Vagina (tissue), 2 donors: ENCODE data around the gene HABP2. TPM values are rescaled to one million over a fixed set of nuclear protein-coding genes. Genes with fewer than 3 reads are reported as not detected.

Experiments used
- DNase-seq, 2 donors: peaks; one replicate each; pipeline ENCODE4 v3.0.0-alpha.2; 2017; ENCODE audit errors: extremely low spot score in 2 of 2
- H3K27ac ChIP-seq: fragments of 200-600 bp; sonication (generic); one replicate; pipeline ENCODE4 v1.5.1; 2019
- H3K27me3 ChIP-seq: fragments of 200-600 bp; sonication (generic); one replicate; pipeline ENCODE4 v1.5.1; 2019
- H3K36me3 ChIP-seq, 2 donors: fragments of 200-600 bp; sonication (generic); one replicate each; pipeline ENCODE4 v1.5.1; 2017 to 2019
- H3K4me1 ChIP-seq: fragments of 200-600 bp; sonication (generic); one replicate; pipeline ENCODE4 v1.5.1; 2019
- H3K4me3 ChIP-seq, 2 donors: fragments of 200-600 bp; sonication (generic); 1 replicate in 1 of 2; 2 replicates in 1 of 2; pipeline ENCODE4 v1.5.1; 2016 to 2019
- H3K9me3 ChIP-seq: fragments of 200-600 bp; sonication (generic); one replicate; pipeline ENCODE4 v1.5.1; 2019
- CTCF ChIP-seq, 3 experiments: fragments of 450-650 bp in 2 of 3; fragments of 200-600 bp in 1 of 3; sonication (generic) in 1 of 3; IDR thresholded peaks; one replicate each; pipeline ENCODE4 v1.5.1; 2017 to 2019; ENCODE audit warnings: antibody characterized with exemption in 3 of 3, mild to moderate bottlenecking in 2 of 3, moderate library complexity in 2 of 3
- POLR2A ChIP-seq, 2 donors: fragments of 450-650 bp; IDR thresholded peaks; one replicate each; pipeline ENCODE4 v1.6.1; 2017; ENCODE audit warnings: antibody characterized with exemption in 2 of 2, mild to moderate bottlenecking in 2 of 2, moderate library complexity in 2 of 2
- POLR2AphosphoS5 ChIP-seq, 2 donors: sonication (generic); formaldehyde crosslinking; IDR thresholded peaks; one replicate each; pipeline ENCODE4 v1.9.0; 2017; ENCODE audit warnings: antibody characterized with exemption in 2 of 2, mild to moderate bottlenecking in 2 of 2, low read depth in 1 of 2; ENCODE audit not compliant: insufficient read depth in 1 of 2
- intact Hi-C: fragments of 100-400 bp; cut with DNase I; formaldehyde crosslinking; loops from one replicate; pipeline ENCODE4 v1.15.1; 2023
- total RNA-seq: library from RNA; depleted of rRNA; stranded (reverse); fragments of >200 nt; gene quantifications from one replicate; pipeline ENCODE4 v1.2.3, GENCODE V29; 2016

The HABP2 gene
- total RNA-seq, 1 donor from 2014 or later: not detected

GRCh38 chr10:113592380-113592779 is 39.5 kb downstream of the HABP2 start:
- TF ChIP-seq CTCF (IDR thresholded peaks at IDR 0.05) (no peak), POLR2A (IDR thresholded peaks at IDR 0.05) (no peak), POLR2AphosphoS5 (IDR thresholded peaks at IDR 0.05; ENCODE audit: insufficient read depth in 1 of 2, low read depth in 1 of 2) (no peak)
- no peaks in the 10 kb centered on the region for H3K4me1 ChIP-seq
- no peak overlapping the region for H3K27ac ChIP-seq
- H3K9me3 ChIP-seq: no peaks in the 10 kb centered on the region
- intact Hi-C loops: no loop called here
- H3K27me3 ChIP-seq: no peaks in the 10 kb centered on the region
- DNase-seq: no peak
- no peaks in the 10 kb centered on the region for H3K36me3 ChIP-seq
- H3K4me3 ChIP-seq: no peak overlapping the region

- H3K9me3 ChIP-seq: no peaks in the 10 kb centered on the region
- H3K4me1 ChIP-seq: no peaks in the 10 kb centered on the region
- intact Hi-C loops: no loop called here
- DNase-seq: no peak
- H3K4me3 ChIP-seq: no peak overlapping the region
- H3K36me3 ChIP-seq: no peaks in the 10 kb centered on the region
- TF ChIP-seq POLR2A (IDR thresholded peaks at IDR 0.05): no peak
- H3K27me3 ChIP-seq: no peaks in the 10 kb centered on the region
- H3K27ac ChIP-seq: no peak overlapping the region
Measured at GRCh38 chr10:113594652-113595051, 41.8 kb downstream of the HABP2 start.

- no peak for DNase-seq
- intact Hi-C loops: no loop called here
- Histone ChIP-seq H3K36me3 (no peaks in the 10 kb centered on the region), H3K27ac (no peak overlapping the region), H3K27me3 (no peaks in the 10 kb centered on the region), H3K9me3 (no peaks in the 10 kb centered on the region), H3K4me1 (no peaks in the 10 kb centered on the region), H3K4me3 (no peak overlapping the region)
- no peak for TF ChIP-seq POLR2A (IDR thresholded peaks at IDR 0.05)
- no peak for TF ChIP-seq CTCF (IDR thresholded peaks at IDR 0.05)
- no peak for TF ChIP-seq POLR2AphosphoS5 (IDR thresholded peaks at IDR 0.05; ENCODE audit: insufficient read depth in 1 of 2, low read depth in 1 of 2)
Measured at GRCh38 chr10:113600569-113600968, 47.7 kb downstream of the HABP2 start.

- Histone ChIP-seq H3K27me3 (no peaks in the 10 kb centered on the region), H3K27ac (no peak overlapping the region), H3K4me1 (no peaks in the 10 kb centered on the region), H3K9me3 (no peaks in the 10 kb centered on the region), H3K36me3 (no peaks in the 10 kb centered on the region), H3K4me3 (no peak overlapping the region)
- DNase-seq: no peak
- intact Hi-C loops: no loop called here
- TF ChIP-seq POLR2A (IDR thresholded peaks at IDR 0.05): no peak
- no peak for TF ChIP-seq POLR2AphosphoS5 (IDR thresholded peaks at IDR 0.05; ENCODE audit: insufficient read depth in 1 of 2, low read depth in 1 of 2)
- TF ChIP-seq CTCF (IDR thresholded peaks at IDR 0.05): no peak
Measured at GRCh38 chr10:113603057-113603777, 50.4 kb downstream of the HABP2 start.

- H3K27ac ChIP-seq: no peak overlapping the region
- DNase-seq: no peak
- no peaks in the 10 kb centered on the region for H3K36me3 ChIP-seq
- H3K9me3 ChIP-seq: no peaks in the 10 kb centered on the region
- no peak for TF ChIP-seq POLR2A (IDR thresholded peaks at IDR 0.05)
- no peak for TF ChIP-seq POLR2AphosphoS5 (IDR thresholded peaks at IDR 0.05; ENCODE audit: insufficient read depth in 1 of 2, low read depth in 1 of 2)
- TF ChIP-seq CTCF (IDR thresholded peaks at IDR 0.05): no peak
- H3K4me3 ChIP-seq: no peak overlapping the region
- intact Hi-C loops: no loop called here
- H3K27me3 ChIP-seq: no peaks in the 10 kb centered on the region
- no peaks in the 10 kb centered on the region for H3K4me1 ChIP-seq
Measured at GRCh38 chr10:113604572-113604971, 51.7 kb downstream of the HABP2 start.
